H9 (cell line): ENCODE results near the gene RAI2. TPM values are rescaled to one million over a fixed set of nuclear protein-coding genes. Genes with fewer than 3 reads are reported as not detected.

Source experiments
- DNase-seq: peaks from one replicate; pipeline ENCODE4 v3.0.0-alpha.2; 2017
- H2AFZ ChIP-seq: one replicate; pipeline ENCODE4 v1.6.1; 2013; ENCODE audit warnings: mild to moderate bottlenecking, low read length, control low read depth, moderate library complexity
- H2AK5ac ChIP-seq: 2 replicates; pipeline ENCODE4 v1.6.1; 2013; ENCODE audit warnings: low read length, control low read depth, mixed read lengths; ENCODE audit not compliant: insufficient read length
- H2BK120ac ChIP-seq: one replicate; pipeline ENCODE4 v1.6.1; 2013; ENCODE audit warnings: low read depth, mild to moderate bottlenecking, low read length, control low read depth, inconsistent platforms; ENCODE audit not compliant: poor library complexity, severe bottlenecking
- H2BK12ac ChIP-seq: 2 replicates; pipeline ENCODE4 v1.6.1; 2013; ENCODE audit warnings: low read length, control low read depth, mixed read lengths, low read depth; ENCODE audit not compliant: insufficient read length
- H2BK15ac ChIP-seq: 2 replicates; pipeline ENCODE4 v1.6.1; 2013; ENCODE audit warnings: low read depth, low read length, control low read depth
- H2BK20ac ChIP-seq: one replicate; pipeline ENCODE4 v1.6.1; 2013; ENCODE audit warnings: low read depth, mild to moderate bottlenecking, low read length, control low read depth, inconsistent platforms; ENCODE audit not compliant: poor library complexity, severe bottlenecking
- H2BK5ac ChIP-seq: 2 replicates; pipeline ENCODE4 v1.6.1; 2013; ENCODE audit warnings: low read length, control low read depth, mixed read lengths; ENCODE audit not compliant: insufficient read length
- H3K14ac ChIP-seq: 2 replicates; pipeline ENCODE4 v1.6.1; 2013; ENCODE audit warnings: low read length, control low read depth; ENCODE audit not compliant: insufficient read depth
- H3K18ac ChIP-seq: 2 replicates; pipeline ENCODE4 v1.6.1; 2013; ENCODE audit warnings: low read depth, mild to moderate bottlenecking, mixed read lengths, low read length, control low read depth; ENCODE audit not compliant: insufficient read length
- H3K23ac ChIP-seq: 2 replicates; pipeline ENCODE4 v1.6.1; 2013; ENCODE audit warnings: low read length, control low read depth, mixed read lengths, low read depth; ENCODE audit not compliant: insufficient read length
- H3K23me2 ChIP-seq: 2 replicates; pipeline ENCODE4 v1.6.1; 2013; ENCODE audit warnings: low read depth, mild to moderate bottlenecking, mixed read lengths, low read length, control low read depth; ENCODE audit not compliant: insufficient read length, poor library complexity, severe bottlenecking
- H3K27ac ChIP-seq: 2 replicates; pipeline ENCODE4 v1.5.1; 2013; ENCODE audit warnings: low read length, control low read depth, mixed read lengths, low read depth; ENCODE audit not compliant: insufficient read length
- H3K27me3 ChIP-seq: 2 replicates; pipeline ENCODE4 v1.6.1; 2013; ENCODE audit warnings: low read length, control low read depth, inconsistent platforms; ENCODE audit not compliant: insufficient read depth
- H3K4ac ChIP-seq: 2 replicates; pipeline ENCODE4 v1.6.1; 2013; ENCODE audit warnings: low read depth, mild to moderate bottlenecking, control low read depth, inconsistent platforms, low read length, moderate library complexity
- H3K4me1 ChIP-seq: 2 replicates; pipeline ENCODE4 v1.6.1; 2013; ENCODE audit warnings: low read length, control low read depth, inconsistent platforms; ENCODE audit not compliant: insufficient read depth
- H3K4me2 ChIP-seq: 2 replicates; pipeline ENCODE4 v1.6.1; 2013; ENCODE audit warnings: low read length, control low read depth, mixed read lengths; ENCODE audit not compliant: insufficient read length, insufficient read depth
- H3K56ac ChIP-seq: 2 replicates; pipeline ENCODE4 v1.6.1; 2013; ENCODE audit warnings: low read depth, mild to moderate bottlenecking, mixed read lengths, low read length, control low read depth; ENCODE audit not compliant: insufficient read length
- H3K79me1 ChIP-seq: 2 replicates; pipeline ENCODE4 v1.6.1; 2013; ENCODE audit warnings: low read depth, mild to moderate bottlenecking, moderate library complexity, low read length, control low read depth, inconsistent platforms; ENCODE audit not compliant: insufficient read depth, poor library complexity, severe bottlenecking
- H3K79me2 ChIP-seq: 2 replicates; pipeline ENCODE4 v1.6.1; 2013; ENCODE audit warnings: low read length, control low read depth, inconsistent platforms; ENCODE audit not compliant: insufficient read depth
- H3K9ac ChIP-seq: 2 replicates; pipeline ENCODE4 v1.6.1; 2013; ENCODE audit warnings: low read length, control low read depth, mixed read lengths; ENCODE audit not compliant: insufficient read length; ENCODE audit errors: extremely low read depth
- H3K9me3 ChIP-seq: one replicate; pipeline ENCODE4 v1.6.1; 2013; ENCODE audit warnings: low read depth, low read length, inconsistent platforms; ENCODE audit not compliant: control insufficient read depth
- H3T11ph ChIP-seq: one replicate; pipeline ENCODE4 v1.6.1; 2013; ENCODE audit warnings: mild to moderate bottlenecking, low read length, control low read depth, inconsistent platforms
- H4K20me1 ChIP-seq: one replicate; pipeline ENCODE4 v1.6.1; 2013; ENCODE audit not compliant: control insufficient read depth, insufficient read length, insufficient read depth
- H4K5ac ChIP-seq: 2 replicates; pipeline ENCODE4 v1.6.1; 2013; ENCODE audit warnings: low read depth, mild to moderate bottlenecking, mixed read lengths, low read length, control low read depth; ENCODE audit not compliant: insufficient read length
- H4K8ac ChIP-seq: replicated peaks from 2 replicates; pipeline ENCODE4 v1.6.1; 2013; ENCODE audit warnings: low read length, control low read depth, mixed read lengths, low read depth; ENCODE audit not compliant: insufficient read length
- H4K91ac ChIP-seq: 2 replicates; pipeline ENCODE4 v1.6.1; 2013; ENCODE audit warnings: low read depth, mild to moderate bottlenecking, moderate library complexity, mixed read lengths, low read length, control low read depth; ENCODE audit not compliant: insufficient read length
- H3K27ac Mint-ChIP-seq, 3 experiments: 2 replicates in 2 of 3; 3 replicates in 1 of 3; pipeline ENCODE4 v1.8.0; 2020 to 2021; ENCODE audit warnings: mixed read lengths in 3 of 3, mild to moderate bottlenecking in 1 of 3, moderate library complexity in 1 of 3
- H3K27me3 Mint-ChIP-seq: 2 replicates; pipeline ENCODE4 v1.8.0; 2021; ENCODE audit warnings: low read depth, mild to moderate bottlenecking, moderate library complexity, mixed read lengths
- H3K36me3 Mint-ChIP-seq, 3 experiments: 2 replicates in 2 of 3; 3 replicates in 1 of 3; pipeline ENCODE4 v1.8.0; 2020 to 2021; ENCODE audit warnings: low read depth in 3 of 3, mixed read lengths in 3 of 3; ENCODE audit not compliant: insufficient read depth in 1 of 3
- H3K4me1 Mint-ChIP-seq, 2 experiments: 2 replicates each; pipeline ENCODE4 v1.8.0; 2020; ENCODE audit warnings: mixed read lengths in 2 of 2
- H3K4me3 Mint-ChIP-seq, 2 experiments: 2 replicates in 1 of 2; 3 replicates in 1 of 2; pipeline ENCODE4 v1.8.0; 2020 to 2021; ENCODE audit warnings: mild to moderate bottlenecking in 2 of 2, mixed read lengths in 2 of 2, moderate library complexity in 1 of 2
- H3K9me3 Mint-ChIP-seq, 2 experiments: 2 replicates in 1 of 2; 3 replicates in 1 of 2; pipeline ENCODE4 v1.8.0; 2020; ENCODE audit warnings: mild to moderate bottlenecking in 2 of 2, mixed read lengths in 2 of 2, moderate library complexity in 1 of 2
- WGBS: extraction: QIAGEN DNeasy Blood & Tissue Kit; methylation state at CpG from one replicate; pipeline ENCODE4 v1.1.7; 2013; ENCODE audit warnings: missing lambda C conversion rate, low lambda C conversion rate, mixed read lengths; ENCODE audit not compliant: insufficient read length; ENCODE audit errors: extremely low coverage; 5-methylcytosine and 5-hydroxymethylcytosine counted together
- total RNA-seq: library from RNA; stranded (reverse); gene quantifications from 2 replicates; pipeline ENCODE4 v1.2.1, GENCODE V29; 2021
- TF ChIP-seq, protein P1 (sequence below): fragments of 200-600 bp; sonication (generic); conservative IDR thresholded peaks from 3 replicates; pipeline ENCODE4 v1.8.0; 2021; ENCODE audit warnings: antibody characterized with exemption, mild to moderate bottlenecking

RAI2 gene
- total RNA-seq, 1 experiment from 2014 or later, result 0.72 TPM

DNA sequence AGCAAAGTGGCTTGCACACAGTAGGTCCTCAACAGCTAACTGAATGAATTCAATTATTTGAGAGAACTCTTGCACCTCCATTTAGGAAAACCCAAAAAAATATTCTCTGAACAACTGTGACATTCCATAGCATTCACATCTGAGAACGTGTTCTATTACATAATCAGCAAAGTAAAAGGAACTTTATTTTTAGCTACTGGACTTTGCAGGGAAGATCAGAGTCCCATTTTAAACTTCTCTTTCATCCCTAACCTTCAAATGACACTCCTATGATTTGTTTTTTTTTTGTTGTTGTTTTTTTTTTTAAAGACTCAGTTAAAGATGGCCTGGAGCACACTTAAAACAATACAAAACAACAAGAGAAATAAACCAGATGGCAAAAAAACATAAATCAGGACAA is 30.9 kb downstream of the RAI2 start:
- Histone ChIP-seq H3K18ac (no peak overlapping the region), H3K9me3 (peaks cover 8% of the 10 kb centered on the region), H2BK120ac (no peak overlapping the region), H3K79me2 (no peaks in the 10 kb centered on the region), H4K5ac (no peak overlapping the region), H3K27ac (no peak overlapping the region), H4K20me1 (no peaks in the 10 kb centered on the region), H3K79me1 (no peaks in the 10 kb centered on the region), H2BK12ac (no peak overlapping the region), H3K23me2 (no peaks in the 10 kb centered on the region), H3K56ac (no peak overlapping the region), H4K91ac (no peak overlapping the region), H3K27me3 (no peaks in the 10 kb centered on the region; the same call in 1 of the 2 replicates), H2AK5ac (no peak overlapping the region), H2BK15ac (no peak overlapping the region), H3K14ac (no peak overlapping the region), H3K23ac (no peak overlapping the region), H2BK5ac (no peak overlapping the region), H3T11ph (no peak overlapping the region), H2BK20ac (no peak overlapping the region), H4K8ac (no peak overlapping the region), H3K4me1 (no peaks in the 10 kb centered on the region), H3K4ac (no peak overlapping the region), H3K4me2 (no peak overlapping the region), H2AFZ (no peak overlapping the region), H3K9ac (no peak overlapping the region)
- H3K27ac Mint-ChIP-seq, result no peak overlapping the region
- peaks cover 0 to 5% (median 0%) of the 10 kb centered on the region in 3 experiments; a peak in 3 of 7 replicates for H3K36me3 Mint-ChIP-seq
- H3K27me3 Mint-ChIP-seq, result peaks cover 16% of the 10 kb centered on the region
- DNase-seq, result no peak
- no peak overlapping the region for H3K4me3 Mint-ChIP-seq
- no CpG with 5 or more reads among the region's 1 CpG for WGBS
- TF ChIP-seq, protein P1, sequence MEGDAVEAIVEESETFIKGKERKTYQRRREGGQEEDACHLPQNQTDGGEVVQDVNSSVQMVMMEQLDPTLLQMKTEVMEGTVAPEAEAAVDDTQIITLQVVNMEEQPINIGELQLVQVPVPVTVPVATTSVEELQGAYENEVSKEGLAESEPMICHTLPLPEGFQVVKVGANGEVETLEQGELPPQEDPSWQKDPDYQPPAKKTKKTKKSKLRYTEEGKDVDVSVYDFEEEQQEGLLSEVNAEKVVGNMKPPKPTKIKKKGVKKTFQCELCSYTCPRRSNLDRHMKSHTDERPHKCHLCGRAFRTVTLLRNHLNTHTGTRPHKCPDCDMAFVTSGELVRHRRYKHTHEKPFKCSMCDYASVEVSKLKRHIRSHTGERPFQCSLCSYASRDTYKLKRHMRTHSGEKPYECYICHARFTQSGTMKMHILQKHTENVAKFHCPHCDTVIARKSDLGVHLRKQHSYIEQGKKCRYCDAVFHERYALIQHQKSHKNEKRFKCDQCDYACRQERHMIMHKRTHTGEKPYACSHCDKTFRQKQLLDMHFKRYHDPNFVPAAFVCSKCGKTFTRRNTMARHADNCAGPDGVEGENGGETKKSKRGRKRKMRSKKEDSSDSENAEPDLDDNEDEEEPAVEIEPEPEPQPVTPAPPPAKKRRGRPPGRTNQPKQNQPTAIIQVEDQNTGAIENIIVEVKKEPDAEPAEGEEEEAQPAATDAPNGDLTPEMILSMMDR, result no peak
- peaks cover 66 to 69% of the 10 kb centered on the region in 2 experiments for H3K9me3 Mint-ChIP-seq
- H3K4me1 Mint-ChIP-seq, result peaks cover 10 to 12% of the 10 kb centered on the region in 2 experiments
